Activated naive CD8-positive, alpha-beta T cell treated with anti-CD3 and anti-CD28 coated beads, Interleukin-2, amount 10 ng/mL, durations not matched to agents 7 days and 5 days (primary cell): Measurements from ENCODE around the gene PARD3B. TPM values are rescaled to one million over a fixed set of nuclear protein-coding genes. Genes with fewer than 3 reads are reported as not detected.

Source experiments
- ATAC-seq: fragments of 150-1000 bp; cut with Tn5 transposase; one replicate; pipeline ENCODE4 v1.10.0; 2021; ENCODE audit warnings: low read depth, moderate library complexity
- POLR2A ChIA-PET: fragments of 350-600 bp; sonication (Branson Sonifier 250); formaldehyde crosslinking; loops from one replicate; lab custom pipeline; 2021; ENCODE audit warnings: antibody characterized with exemption; lab: Charles Lee
- DNase-seq: peaks from one replicate; pipeline ENCODE4 v3.0.0; 2021
- H3K27ac Mint-ChIP-seq: one replicate; pipeline ENCODE4 v1.8.0; 2022; ENCODE audit warnings: mild to moderate bottlenecking, mixed read lengths
- H3K27me3 Mint-ChIP-seq: one replicate; pipeline ENCODE4 v1.8.0; 2022; ENCODE audit warnings: mild to moderate bottlenecking, moderate library complexity, mixed read lengths
- H3K36me3 Mint-ChIP-seq: one replicate; pipeline ENCODE4 v1.8.0; 2021; ENCODE audit warnings: mild to moderate bottlenecking, mixed read lengths
- H3K4me1 Mint-ChIP-seq: one replicate; pipeline ENCODE4 v1.8.0; 2021; ENCODE audit warnings: mixed read lengths
- H3K4me3 Mint-ChIP-seq: one replicate; pipeline ENCODE4 v1.8.0; 2022; ENCODE audit warnings: mild to moderate bottlenecking, moderate library complexity, mixed read lengths
- H3K9me3 Mint-ChIP-seq: one replicate; pipeline ENCODE4 v1.8.0; 2021; ENCODE audit warnings: mixed read lengths
- total RNA-seq, 2 experiments: library from RNA; stranded (reverse); gene quantifications; one replicate each; pipeline ENCODE4 v1.2.3, GENCODE V29; 2021

The PARD3B gene
- total RNA-seq, 2 experiments from 2014 or later, result 0.55 to 1.0 TPM

DNA sequence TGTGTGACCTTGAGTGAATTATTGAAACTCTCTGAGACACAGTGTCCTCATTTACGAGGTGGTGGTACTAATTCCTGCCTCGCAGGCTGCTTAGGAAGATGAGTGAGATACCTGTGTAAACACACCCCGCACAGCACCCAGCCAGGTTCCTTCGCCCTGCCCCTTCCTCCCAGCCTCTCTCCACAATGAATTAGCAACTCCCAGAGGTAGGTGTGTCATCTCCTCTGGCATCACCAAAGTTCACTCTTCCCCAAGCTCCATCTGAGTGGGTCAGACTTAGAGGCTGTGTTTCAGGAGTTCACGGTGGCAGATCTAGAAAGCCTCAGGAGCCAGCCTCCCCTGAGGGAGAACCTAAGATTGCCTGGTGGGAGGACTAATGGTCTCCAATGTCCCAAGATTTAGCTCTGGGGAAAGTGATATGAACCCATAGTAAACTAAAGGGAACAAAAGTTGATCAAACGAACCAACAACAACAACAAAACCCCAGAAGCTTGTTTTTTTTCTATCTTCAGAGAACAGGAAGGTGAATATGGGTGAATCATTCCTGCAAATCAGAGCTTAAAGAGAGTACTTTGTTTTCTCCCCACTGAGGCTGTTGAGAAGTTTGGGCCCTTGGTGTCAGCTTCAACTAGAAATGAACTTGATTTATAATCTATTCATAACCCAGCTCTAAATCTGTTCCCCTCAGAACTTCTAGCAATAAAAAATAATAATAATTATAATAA lies 1092.7 kb downstream of the PARD3B start:
- peaks cover 10% of the 10 kb centered on the region for H3K4me1 Mint-ChIP-seq
- H3K36me3 Mint-ChIP-seq, result peaks cover 1% of the 10 kb centered on the region
- ATAC-seq, result no peak
- H3K27ac Mint-ChIP-seq, result no peak overlapping the region
- POLR2A ChIA-PET, result no interaction called here
- H3K9me3 Mint-ChIP-seq, result peaks cover 5% of the 10 kb centered on the region
- no peak for DNase-seq
- H3K27me3 Mint-ChIP-seq, result peaks cover 9% of the 10 kb centered on the region
- H3K4me3 Mint-ChIP-seq, result no peak overlapping the region

DNA sequence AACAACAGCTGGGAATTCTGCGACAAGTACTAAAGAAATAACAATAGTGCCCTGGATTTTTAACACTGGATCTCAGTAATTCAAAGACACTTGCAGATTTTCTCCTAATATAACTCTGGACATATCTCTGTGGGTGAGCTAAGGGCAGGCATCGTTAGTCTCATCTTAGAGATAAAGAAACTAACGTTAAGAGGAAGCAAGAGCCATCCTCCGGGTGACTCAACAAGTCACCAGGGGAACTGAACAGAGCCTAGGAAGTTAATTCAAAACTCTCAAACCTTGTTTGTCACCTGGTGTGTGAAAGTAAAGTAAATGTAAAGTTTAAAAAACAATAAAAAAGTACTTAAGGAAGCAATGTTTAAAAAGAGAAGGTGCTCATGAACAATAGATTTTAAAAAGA lies 1095.4 kb downstream of the PARD3B start:
- Mint-ChIP-seq H3K4me1 (peaks cover 10% of the 10 kb centered on the region), H3K9me3 (peaks cover 5% of the 10 kb centered on the region), H3K27ac (no peak overlapping the region), H3K4me3 (no peak overlapping the region), H3K36me3 (peaks cover 1% of the 10 kb centered on the region), H3K27me3 (peaks cover 27% of the 10 kb centered on the region)
- no peak for ATAC-seq
- DNase-seq, result no peak
- POLR2A ChIA-PET, result no interaction called here

DNA sequence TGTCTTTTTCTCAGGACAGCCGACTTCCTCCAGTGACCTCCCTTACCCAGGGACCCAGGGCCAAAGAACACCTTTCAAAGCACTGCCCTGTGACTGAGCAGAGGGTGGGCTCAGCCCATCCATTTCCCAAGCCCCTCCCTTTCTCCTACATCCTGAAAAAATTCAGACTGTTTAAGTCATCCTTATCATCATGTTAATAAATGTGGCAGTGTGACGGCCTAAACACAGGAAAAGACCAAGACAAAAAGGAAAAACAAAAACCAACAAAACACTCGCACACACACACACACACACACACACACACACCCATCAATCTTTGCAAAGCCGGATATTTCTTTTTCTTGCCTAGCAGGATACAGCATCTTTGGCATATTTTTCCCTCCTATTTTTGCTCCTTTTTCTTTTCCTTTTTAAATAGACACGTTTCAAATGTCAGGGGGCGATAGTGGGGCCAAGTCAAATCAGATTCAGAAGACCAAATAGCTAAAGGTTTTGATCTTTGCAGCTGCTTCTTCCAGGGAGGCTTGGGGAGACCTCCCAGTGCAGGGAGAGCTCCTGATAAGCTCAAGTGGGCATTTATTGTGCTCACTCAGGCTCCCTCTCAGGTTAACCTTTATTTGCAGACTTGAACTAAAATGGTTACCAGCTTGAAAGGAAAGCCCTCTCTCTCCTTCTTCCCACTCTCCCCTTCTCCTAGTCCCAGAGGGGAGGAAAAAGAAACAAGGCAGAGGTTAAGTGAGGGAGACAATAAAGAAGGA lies 1097.5 kb downstream of the PARD3B start:
- H3K4me1 Mint-ChIP-seq, result no peaks in the 10 kb centered on the region
- no peak for ATAC-seq
- H3K4me3 Mint-ChIP-seq, result no peak overlapping the region
- peaks cover 1% of the 10 kb centered on the region for H3K36me3 Mint-ChIP-seq
- POLR2A ChIA-PET, result no interaction called here
- no peak overlapping the region for H3K27ac Mint-ChIP-seq
- H3K27me3 Mint-ChIP-seq, result peaks cover 28% of the 10 kb centered on the region
- peaks cover 5% of the 10 kb centered on the region for H3K9me3 Mint-ChIP-seq
- no peak for DNase-seq

DNA sequence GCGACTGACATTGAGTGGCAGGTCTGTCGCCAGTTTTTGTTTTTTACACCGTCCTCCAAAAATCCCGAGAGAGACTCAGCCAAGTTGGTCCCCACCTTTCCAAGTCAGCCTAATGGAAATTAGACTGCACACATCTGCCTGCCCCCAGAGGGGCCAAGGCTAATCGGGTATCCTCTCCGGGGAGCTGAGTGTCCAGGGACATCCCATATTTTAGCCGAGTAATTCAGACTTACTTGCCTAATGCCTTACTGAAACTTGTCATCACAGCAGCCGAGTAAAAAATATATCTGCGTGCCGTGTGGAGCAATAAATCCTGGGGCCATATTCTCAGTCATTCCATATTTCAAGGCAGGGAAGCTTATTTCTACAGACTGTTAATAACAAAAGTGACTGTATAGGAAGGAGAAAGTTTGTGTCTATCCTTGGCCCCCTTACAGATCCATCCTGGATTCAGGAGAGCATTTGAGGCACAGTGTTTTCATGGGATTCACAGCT lies 1098.2 kb downstream of the PARD3B start:
- POLR2A ChIA-PET, result no interaction called here
- H3K4me3 Mint-ChIP-seq, result no peak overlapping the region
- ATAC-seq (no peak), DNase-seq (no peak)
- no peak overlapping the region for H3K27ac Mint-ChIP-seq
- H3K27me3 Mint-ChIP-seq, result peaks cover 28% of the 10 kb centered on the region
- H3K9me3 Mint-ChIP-seq, result peaks cover 5% of the 10 kb centered on the region
- H3K4me1 Mint-ChIP-seq, result no peaks in the 10 kb centered on the region
- peaks cover 1% of the 10 kb centered on the region for H3K36me3 Mint-ChIP-seq

DNA sequence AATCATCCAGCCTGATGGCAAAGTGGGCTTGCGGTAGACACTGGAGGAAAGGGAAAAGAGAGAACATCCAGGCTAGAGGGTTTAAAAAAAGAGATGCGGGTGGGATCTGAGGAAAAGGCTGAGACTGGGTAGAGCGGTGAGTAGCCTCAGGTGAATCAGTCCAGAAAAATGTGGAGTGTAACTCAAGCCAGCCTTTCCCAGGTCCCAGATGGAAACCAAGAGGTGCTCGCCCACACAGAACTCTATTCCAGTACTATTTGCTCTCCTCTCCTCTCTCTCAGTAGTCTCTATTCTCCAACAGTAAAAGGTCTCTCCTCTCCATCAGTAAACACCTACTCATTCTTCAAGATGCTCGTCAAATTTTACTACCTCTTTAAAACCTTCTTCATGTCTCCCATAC lies 1098.7 kb downstream of the PARD3B start:
- no peak for DNase-seq
- no peak overlapping the region for H3K27ac Mint-ChIP-seq
- no peaks in the 10 kb centered on the region for H3K4me1 Mint-ChIP-seq
- H3K9me3 Mint-ChIP-seq, result peaks cover 5% of the 10 kb centered on the region
- POLR2A ChIA-PET, result no interaction called here
- H3K36me3 Mint-ChIP-seq, result peaks cover 1% of the 10 kb centered on the region
- peaks cover 26% of the 10 kb centered on the region for H3K27me3 Mint-ChIP-seq
- no peak overlapping the region for H3K4me3 Mint-ChIP-seq
- no peak for ATAC-seq

DNA sequence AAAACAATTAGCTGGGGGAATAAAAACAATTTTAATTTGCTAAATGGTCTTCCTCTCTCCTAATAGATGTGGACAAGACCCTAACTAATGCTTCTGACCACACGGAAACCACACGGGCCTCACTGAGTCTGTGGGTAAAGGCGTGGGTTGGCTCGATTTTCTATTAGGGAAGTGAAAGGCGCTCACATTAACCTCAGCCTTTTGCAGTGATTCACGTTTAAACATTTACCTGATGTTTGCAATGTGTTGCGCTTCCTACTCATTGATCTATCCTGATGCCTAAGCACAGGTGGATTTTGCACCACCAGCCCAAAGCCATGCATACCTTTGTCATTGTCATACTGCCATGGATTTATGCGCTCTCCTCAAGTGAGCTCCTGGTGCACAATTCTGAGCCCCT lies 1101.4 kb downstream of the PARD3B start:
- Mint-ChIP-seq H3K27me3 (peaks cover 23% of the 10 kb centered on the region), H3K36me3 (peaks cover 1% of the 10 kb centered on the region), H3K9me3 (no peaks in the 10 kb centered on the region), H3K4me1 (no peaks in the 10 kb centered on the region), H3K4me3 (no peak overlapping the region), H3K27ac (no peak overlapping the region)
- DNase-seq (no peak), ATAC-seq (no peak)
- POLR2A ChIA-PET, result no interaction called here

DNA sequence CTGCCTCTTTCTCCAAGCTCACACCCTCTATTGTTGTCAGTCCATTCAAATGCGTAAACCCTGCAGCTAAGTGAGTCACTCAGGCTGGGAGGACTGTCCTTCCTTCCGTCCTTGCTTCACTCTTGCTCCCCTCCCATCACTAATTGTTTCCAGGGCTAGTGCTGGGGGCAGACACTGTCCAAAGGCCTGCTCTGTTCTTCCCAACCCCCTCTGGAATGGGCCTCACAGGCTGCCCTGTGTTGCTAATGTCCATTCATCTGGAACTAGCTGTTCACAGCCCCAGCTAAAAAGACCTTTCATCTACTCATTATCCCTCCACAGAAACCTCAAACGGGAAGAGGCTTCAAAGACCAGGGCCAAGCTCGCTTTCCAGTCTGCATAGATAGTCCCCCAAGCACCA lies 1105.2 kb downstream of the PARD3B start:
- no peaks in the 10 kb centered on the region for H3K4me1 Mint-ChIP-seq
- DNase-seq, result no peak
- no peak for ATAC-seq
- POLR2A ChIA-PET, result no interaction called here
- H3K4me3 Mint-ChIP-seq, result no peak overlapping the region
- no peak overlapping the region for H3K27ac Mint-ChIP-seq
- no peaks in the 10 kb centered on the region for H3K9me3 Mint-ChIP-seq
- H3K36me3 Mint-ChIP-seq, result no peaks in the 10 kb centered on the region
- H3K27me3 Mint-ChIP-seq, result peaks cover 6% of the 10 kb centered on the region

DNA sequence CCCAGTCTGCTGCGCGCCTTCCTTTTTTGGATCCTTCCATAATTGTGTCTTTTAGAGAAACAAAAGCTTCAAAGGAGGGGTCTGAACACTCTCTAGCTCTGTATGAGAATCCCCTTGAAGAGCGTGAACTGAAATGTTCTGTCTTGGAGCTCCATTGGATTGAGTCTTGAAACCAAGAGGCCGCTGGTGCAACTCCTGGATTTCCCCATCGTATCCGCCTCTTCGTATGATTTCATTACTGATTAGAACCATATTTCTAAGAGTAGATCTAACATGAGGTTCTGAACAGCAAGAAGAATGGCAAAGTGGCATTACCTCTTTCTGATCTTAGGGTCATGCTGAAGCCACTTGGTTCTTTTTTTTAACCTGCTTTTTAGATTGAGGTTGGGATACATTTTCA lies 1105.7 kb downstream of the PARD3B start:
- H3K27ac Mint-ChIP-seq, result no peak overlapping the region
- no peak overlapping the region for H3K4me3 Mint-ChIP-seq
- peaks cover 3% of the 10 kb centered on the region for H3K27me3 Mint-ChIP-seq

DNA sequence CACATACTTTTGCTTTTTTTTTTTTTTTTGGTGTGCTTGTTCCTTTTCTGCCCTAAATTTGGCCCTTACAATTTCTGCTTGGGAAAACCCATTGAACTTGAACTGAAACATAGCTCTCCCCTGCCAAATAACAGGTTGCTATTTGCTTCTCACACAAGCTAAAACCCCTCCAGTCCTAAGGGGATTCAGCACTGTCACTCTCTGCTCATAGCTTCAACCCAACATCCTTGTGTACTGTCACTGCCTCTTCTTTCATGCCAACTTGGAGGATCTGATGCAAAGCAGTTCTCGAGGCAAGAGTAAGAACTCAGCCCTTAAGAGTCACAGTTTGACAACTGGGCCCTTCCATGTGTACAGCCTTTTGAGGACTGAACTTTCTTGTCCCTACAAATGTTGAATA lies 1106.4 kb downstream of the PARD3B start:
- Mint-ChIP-seq H3K4me3 (no peak overlapping the region), H3K27me3 (peaks cover 2% of the 10 kb centered on the region), H3K36me3 (no peaks in the 10 kb centered on the region), H3K9me3 (no peaks in the 10 kb centered on the region), H3K27ac (no peak overlapping the region), H3K4me1 (no peaks in the 10 kb centered on the region)
- POLR2A ChIA-PET, result no interaction called here
- ATAC-seq (no peak), DNase-seq (no peak)

More for the DNA sequence above, 1105.7 kb downstream of the PARD3B start:
- no peak for DNase-seq
- H3K9me3 Mint-ChIP-seq, result no peaks in the 10 kb centered on the region
- no peak for ATAC-seq
- no peaks in the 10 kb centered on the region for H3K36me3 Mint-ChIP-seq
- H3K4me1 Mint-ChIP-seq, result no peaks in the 10 kb centered on the region
- POLR2A ChIA-PET, result no interaction called here

DNA sequence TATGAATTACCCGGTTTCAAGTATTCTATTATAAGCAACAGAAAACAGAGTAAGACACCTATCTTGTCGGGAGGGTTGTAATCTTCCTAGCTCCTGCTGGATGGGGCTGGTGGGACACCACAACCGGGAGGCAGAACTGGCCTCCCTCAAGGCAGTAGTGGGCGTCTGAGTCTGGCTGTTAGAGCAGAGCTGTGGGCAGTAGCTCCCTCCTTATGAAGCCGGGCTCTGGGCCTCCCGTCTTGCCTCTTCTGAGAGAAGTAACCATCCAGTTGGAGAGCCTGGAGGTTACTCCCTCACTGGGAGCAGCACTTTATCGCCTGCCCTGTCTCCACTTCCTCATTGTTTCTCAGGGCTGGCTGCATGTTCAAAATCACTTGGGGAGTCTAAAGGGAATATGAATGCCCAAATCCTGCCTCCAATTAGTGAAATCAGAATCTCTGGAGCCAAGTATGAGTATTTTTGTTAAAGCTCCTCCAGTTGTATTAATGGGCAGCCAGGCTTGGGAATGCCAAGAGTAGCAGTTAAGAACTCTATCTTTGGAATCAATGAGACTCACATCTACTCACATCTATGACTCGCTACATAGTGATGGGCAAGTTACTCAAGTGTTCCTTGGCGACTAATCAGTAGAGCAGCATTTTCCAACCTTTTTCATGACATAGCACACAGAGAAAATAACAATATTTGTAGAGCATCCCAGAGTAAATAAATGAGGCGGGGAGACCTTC lies 1109.8 kb downstream of the PARD3B start:
- H3K4me3 Mint-ChIP-seq, result no peak overlapping the region
- no peak overlapping the region for H3K27ac Mint-ChIP-seq
- ATAC-seq (no peak), DNase-seq (no peak)
- no peaks in the 10 kb centered on the region for H3K36me3 Mint-ChIP-seq
- peaks cover 2% of the 10 kb centered on the region for H3K27me3 Mint-ChIP-seq
- POLR2A ChIA-PET, result no interaction called here
- peaks cover 1% of the 10 kb centered on the region for H3K9me3 Mint-ChIP-seq
- no peaks in the 10 kb centered on the region for H3K4me1 Mint-ChIP-seq

DNA sequence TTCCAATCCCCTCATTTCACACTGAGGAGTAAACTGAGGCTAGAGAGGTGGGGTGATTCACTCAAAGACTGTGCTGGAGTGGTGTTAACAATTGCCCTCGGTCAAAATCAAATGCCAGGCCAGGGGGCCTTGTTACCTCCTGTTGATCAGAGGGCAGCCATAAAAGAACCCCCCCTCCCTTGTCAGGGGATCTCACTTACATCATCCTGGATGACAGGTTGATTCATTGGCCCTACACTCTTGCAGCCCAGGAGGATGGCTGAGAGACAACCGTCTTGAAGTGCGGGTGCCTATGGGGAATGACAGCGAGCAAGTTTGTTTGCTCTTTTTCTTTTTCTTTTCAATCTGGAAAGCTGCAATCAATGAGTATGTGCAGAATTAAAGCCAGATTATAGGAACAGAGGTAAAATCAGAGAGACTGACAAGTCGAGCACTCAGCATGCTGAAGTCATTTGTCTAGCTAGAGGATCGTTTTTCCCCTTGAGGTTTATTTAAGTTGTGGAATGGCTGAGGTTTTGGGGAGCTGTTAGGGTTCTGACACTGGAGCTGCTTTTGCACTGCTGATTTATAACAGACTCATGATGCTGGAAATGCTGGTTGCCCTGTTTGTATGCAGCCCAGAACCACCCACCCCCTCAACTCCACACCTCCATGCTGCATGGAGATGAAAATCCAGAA lies 1110.6 kb downstream of the PARD3B start:
- POLR2A ChIA-PET, result no interaction called here
- no peak for ATAC-seq
- Mint-ChIP-seq H3K4me3 (no peak overlapping the region), H3K9me3 (peaks cover 1% of the 10 kb centered on the region), H3K27me3 (peaks cover 2% of the 10 kb centered on the region), H3K27ac (no peak overlapping the region), H3K36me3 (no peaks in the 10 kb centered on the region), H3K4me1 (peaks cover 9% of the 10 kb centered on the region)
- no peak for DNase-seq

DNA sequence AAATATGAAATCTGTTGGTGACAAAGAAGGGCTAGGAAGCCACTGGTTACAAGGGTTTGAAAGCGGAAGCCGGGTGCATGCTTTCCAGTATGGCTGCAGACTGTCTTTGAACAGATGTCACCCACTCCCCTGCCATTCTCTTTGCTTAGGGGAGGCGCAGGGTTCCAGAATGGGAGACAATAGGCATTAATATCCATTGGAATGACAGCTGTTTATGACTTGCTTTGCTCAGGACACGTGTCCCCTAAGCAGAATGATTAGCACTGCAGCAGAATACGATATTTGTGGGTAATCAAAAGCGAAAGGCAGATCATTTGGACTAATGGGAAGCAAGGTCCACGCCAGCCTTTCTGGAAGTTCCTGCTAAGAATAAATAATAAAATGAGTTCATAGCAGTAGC lies 1111.2 kb downstream of the PARD3B start:
- Mint-ChIP-seq H3K27ac (no peak overlapping the region), H3K36me3 (no peaks in the 10 kb centered on the region), H3K9me3 (peaks cover 1% of the 10 kb centered on the region), H3K4me1 (peaks cover 14% of the 10 kb centered on the region), H3K27me3 (peaks cover 2% of the 10 kb centered on the region), H3K4me3 (no peak overlapping the region)
- POLR2A ChIA-PET, result no interaction called here
- no peak for ATAC-seq
- no peak for DNase-seq

DNA sequence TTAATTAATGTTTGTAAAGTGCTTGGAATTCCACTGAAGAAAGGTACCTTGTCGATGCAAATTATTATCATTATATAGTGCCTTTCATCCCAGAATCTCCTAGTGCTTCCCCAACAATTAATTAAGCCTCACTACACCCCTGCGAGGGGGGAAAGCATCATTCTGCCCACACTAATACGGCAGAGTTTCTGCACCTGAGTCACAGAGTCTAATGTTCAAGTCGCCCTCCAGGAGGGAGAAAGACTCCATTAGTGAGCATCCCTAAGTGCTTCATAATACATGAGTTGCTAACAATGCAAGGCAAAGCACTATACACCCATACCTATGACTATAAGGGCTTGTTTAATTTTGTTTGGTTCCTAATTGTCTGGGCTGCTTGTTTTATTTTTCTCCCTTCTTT lies 1111.7 kb downstream of the PARD3B start:
- no peaks in the 10 kb centered on the region for H3K36me3 Mint-ChIP-seq
- peaks cover 1% of the 10 kb centered on the region for H3K9me3 Mint-ChIP-seq
- POLR2A ChIA-PET, result no interaction called here
- peaks cover 2% of the 10 kb centered on the region for H3K27me3 Mint-ChIP-seq
- H3K4me1 Mint-ChIP-seq, result peaks cover 15% of the 10 kb centered on the region
- no peak for DNase-seq
- H3K4me3 Mint-ChIP-seq, result no peak overlapping the region
- ATAC-seq, result no peak
- no peak overlapping the region for H3K27ac Mint-ChIP-seq
